CD4-positive, alpha-beta T cell treated with Interleukin-4 for 1 hour (primary cell): ENCODE data around the gene CATSPERD.

Experiments
- DNase-seq, 2 donors: peaks; one replicate each; pipeline ENCODE4 v3.0.0-alpha.2; 2020 to 2022

CATSPERD gene

GRCh38 chr19:5809053-5809452 lies 88.6 kb downstream of the CATSPERD start:
- DNase-seq = no peak

- no peak for DNase-seq
These were observed 89.0 kb downstream of the CATSPERD start for GRCh38 chr19:5809469-5809868.

DNA sequence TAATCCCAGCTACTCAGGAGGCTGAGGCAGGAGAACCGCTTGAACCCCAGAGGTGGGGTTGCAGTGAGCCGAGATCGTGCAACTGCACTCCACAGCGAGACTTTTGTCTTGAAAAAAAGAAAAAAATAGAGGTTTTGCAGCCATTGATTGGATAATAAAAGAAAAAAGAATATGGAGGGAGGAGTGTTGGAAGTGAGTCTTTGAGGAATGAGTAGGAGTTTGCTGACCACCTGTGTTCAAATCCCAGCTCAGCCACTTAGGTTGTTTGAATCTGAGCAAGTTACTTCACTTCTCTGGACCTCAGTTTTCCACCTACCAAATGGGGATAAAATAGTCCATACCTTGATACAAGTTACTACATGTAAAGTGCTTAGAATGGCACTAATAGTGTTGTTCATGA lies 90.7 kb downstream of the CATSPERD start:
- DNase-seq = no peak

DNA sequence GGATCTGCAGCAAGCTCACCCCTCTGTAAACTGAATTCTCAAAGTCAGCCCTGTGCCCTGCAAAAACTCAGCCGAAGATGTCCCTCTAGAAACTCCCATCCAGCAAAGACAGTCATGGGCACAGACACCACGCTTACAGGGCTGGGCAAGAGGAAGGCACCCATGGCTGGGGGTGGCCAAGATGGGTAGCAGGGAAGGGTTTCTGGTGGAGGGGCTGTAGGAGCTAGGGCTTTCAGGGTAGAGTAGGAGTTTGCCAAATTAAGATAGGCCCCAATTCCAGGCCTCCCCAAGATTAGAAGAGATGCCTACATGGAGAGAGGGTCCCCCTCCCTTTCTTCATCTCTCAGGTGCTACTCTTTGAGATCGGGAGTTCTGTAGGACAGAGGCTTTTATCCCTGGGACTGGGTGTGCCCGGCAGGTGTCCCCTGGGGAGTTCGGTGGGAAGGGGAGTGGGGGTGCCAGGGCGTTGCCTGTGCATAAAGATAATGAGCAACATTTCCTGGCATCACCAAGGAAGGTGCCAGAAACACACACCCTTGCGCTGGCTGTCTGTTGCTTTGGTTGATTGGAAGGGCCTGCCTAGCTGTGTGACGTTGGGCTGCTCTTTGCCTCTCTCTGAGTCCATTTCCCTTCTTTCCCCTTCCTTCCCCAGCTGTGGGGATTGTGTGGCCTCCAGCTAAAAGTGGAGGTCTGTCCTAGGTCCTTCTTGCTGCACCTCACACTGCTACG lies 93.8 kb downstream of the CATSPERD start:
- no peak for DNase-seq

- DNase-seq = no peak
These were observed 94.4 kb downstream of the CATSPERD start for GRCh38 chr19:5814852-5815246.

GRCh38 chr19:5817218-5817617 lies 96.8 kb downstream of the CATSPERD start:
- DNase-seq = no peak

GRCh38 chr19:5818594-5818993 lies 98.2 kb downstream of the CATSPERD start:
- no peak for DNase-seq

DNA sequence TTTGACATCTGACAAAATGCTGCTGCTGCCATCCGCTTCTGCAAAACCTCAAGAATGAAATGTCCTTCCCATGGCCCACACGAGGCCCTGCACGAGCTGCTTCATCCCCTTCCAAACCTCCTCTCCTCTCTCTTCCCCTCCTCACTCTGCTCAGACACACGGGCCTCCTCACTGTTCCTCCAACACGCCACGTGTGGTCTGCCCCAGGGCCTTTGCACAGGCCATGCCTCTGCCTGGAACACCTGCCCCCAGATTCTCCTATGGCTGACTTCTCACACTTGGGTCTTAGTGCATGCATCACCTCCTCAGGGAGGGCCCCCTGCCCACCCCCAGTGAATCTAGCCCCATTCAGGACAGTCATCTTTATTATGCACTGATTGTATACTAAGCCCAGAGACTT lies 100.3 kb downstream of the CATSPERD start:
- DNase-seq = no peak

DNA sequence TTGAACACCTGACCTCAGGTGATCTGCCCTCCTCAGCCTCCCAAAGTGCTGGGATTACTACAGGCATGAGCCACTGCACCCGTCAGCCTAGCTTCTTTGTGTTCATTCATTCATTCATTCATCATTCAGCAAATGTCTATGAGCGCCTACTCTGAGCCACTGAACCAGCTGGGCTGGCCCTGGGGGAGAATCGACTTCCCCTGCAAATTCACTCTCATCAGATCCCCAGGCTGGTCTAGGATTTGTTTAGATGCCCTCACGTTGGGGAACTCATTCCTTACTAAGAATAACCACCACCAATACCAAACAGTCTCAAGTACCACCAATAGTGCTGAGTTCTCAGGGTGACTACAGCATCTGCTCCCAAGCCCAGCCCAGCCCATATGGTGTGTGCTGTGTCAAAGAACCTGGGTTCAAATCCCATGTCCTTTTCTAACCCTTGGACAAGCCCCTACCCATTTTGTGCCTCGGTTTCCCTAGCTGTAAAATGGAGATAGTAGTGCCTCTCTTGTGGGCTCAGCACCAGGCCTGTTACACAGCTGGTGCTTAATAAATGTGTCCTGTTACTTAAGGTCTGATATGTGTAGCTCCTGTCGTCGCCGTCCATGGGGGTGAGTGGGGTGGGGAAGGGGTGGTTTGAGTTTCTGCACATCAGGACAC lies 101.2 kb downstream of the CATSPERD start:
- no peak for DNase-seq

GRCh38 chr19:5822181-5822844 lies 101.9 kb downstream of the CATSPERD start:
- no peak for DNase-seq

- no peak for DNase-seq
These were observed 103.3 kb downstream of the CATSPERD start for GRCh38 chr19:5823579-5824281.

- DNase-seq = no peak
These were observed 104.3 kb downstream of the CATSPERD start for GRCh38 chr19:5824751-5825150.

GRCh38 chr19:5825178-5825577 lies 104.7 kb downstream of the CATSPERD start:
- no peak for DNase-seq

GRCh38 chr19:5826531-5827341 lies 106.3 kb downstream of the CATSPERD start:
- DNase-seq = peak; percentile 25 to 29

- DNase-seq = no peak
These were observed 107.0 kb downstream of the CATSPERD start for GRCh38 chr19:5827342-5827890.

DNA sequence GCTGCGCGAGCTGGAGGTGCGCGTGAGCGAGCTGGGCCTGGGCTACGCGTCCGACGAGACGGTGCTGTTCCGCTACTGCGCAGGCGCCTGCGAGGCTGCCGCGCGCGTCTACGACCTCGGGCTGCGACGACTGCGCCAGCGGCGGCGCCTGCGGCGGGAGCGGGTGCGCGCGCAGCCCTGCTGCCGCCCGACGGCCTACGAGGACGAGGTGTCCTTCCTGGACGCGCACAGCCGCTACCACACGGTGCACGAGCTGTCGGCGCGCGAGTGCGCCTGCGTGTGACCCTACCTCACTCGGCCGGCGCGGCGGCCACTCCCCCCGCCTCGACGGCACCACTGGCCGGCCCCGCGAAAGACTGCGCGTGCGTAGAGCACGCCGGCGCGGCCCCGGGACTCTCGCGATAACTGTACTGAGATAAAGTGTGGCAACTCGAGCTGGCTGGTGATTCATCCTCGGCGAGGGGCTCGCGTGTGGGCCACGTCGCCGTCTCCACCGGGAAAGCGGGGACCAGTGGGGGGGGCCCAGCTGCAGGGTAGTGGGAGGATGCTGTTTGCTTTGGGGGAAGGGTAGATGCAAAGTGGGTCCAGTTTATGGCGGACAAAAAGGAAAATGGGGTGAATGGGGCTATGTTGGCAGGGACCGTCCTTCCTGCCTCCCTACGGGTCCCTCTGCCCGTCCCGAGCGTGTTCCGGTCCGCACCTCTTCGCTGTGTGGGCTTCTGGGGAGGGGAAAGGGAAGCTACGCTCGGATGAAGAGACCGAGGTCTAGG lies 107.6 kb downstream of the CATSPERD start:
- peak; percentile 93 to 94 for DNase-seq
